ENCODE measurements around the gene GLDN.
"Not testable (repeated sequence)": the region's sequence is repeated elsewhere in the genome, so short reads cannot be mapped to it uniquely, and the experiment has no call there.

GLDN gene

GRCh38 chr15:51416129-51416528 is 74.7 kb downstream of the GLDN start:
- no peaks in the 10 kb centered on the region for H3K9me2 ChIP-seq (replicated peaks; ENCODE audit: insufficient read depth, low read length)
- no peak overlapping the region for H3K9ac ChIP-seq (ENCODE audit: low read length)
- no peaks in the 10 kb centered on the region for H3K9me3 ChIP-seq (replicated peaks; ENCODE audit: insufficient read depth, low read length)
- H3K27me3 ChIP-seq (replicated peaks; ENCODE audit: insufficient read depth, low read length), result no peaks in the 10 kb centered on the region
- no peaks in the 10 kb centered on the region for H3K79me2 ChIP-seq (ENCODE audit: low read length)
- H3K4me1 ChIP-seq (ENCODE audit: low read length), result no peaks in the 10 kb centered on the region
- TF ChIP-seq EZH2phosphoT487 (IDR thresholded peaks at IDR 0.05; ENCODE audit: low read length) (no peak), EZH2 (optimal IDR thresholded peaks at IDR 0.05; ENCODE audit: low read depth, low read length) (no peak), CTCF (IDR thresholded peaks at IDR 0.05; ENCODE audit: low read length) (no peak)
- no peaks in the 10 kb centered on the region for H3K36me3 ChIP-seq (replicated peaks; ENCODE audit: insufficient read depth, low read length)
- no peak for DNase-seq
- H4K20me1 ChIP-seq (ENCODE audit: insufficient read depth, low read length), result no peaks in the 10 kb centered on the region
- H3K27ac ChIP-seq (ENCODE audit: low read length), result no peak overlapping the region
- H3K4me2 ChIP-seq (ENCODE audit: low read depth, low read length), result no peak overlapping the region
- H3K4me3 ChIP-seq (ENCODE audit: low read length), result no peak overlapping the region
- no peak overlapping the region for H2AFZ ChIP-seq (ENCODE audit: low read length)
- no peaks in the 10 kb centered on the region for H3F3A ChIP-seq (ENCODE audit: insufficient read depth, low read length)

GRCh38 chr15:51423040-51423439 is 81.6 kb downstream of the GLDN start:
- not testable (repeated sequence) for DNase-seq; H3K9me3 ChIP-seq (replicated peaks; ENCODE audit: insufficient read depth, low read length); H3K9me2 ChIP-seq (replicated peaks; ENCODE audit: insufficient read depth, low read length); H3K4me3 ChIP-seq (ENCODE audit: low read length); H3K36me3 ChIP-seq (replicated peaks; ENCODE audit: insufficient read depth, low read length); H4K20me1 ChIP-seq (ENCODE audit: insufficient read depth, low read length); H3K27me3 ChIP-seq (replicated peaks; ENCODE audit: insufficient read depth, low read length); H2AFZ ChIP-seq (ENCODE audit: low read length); H3K27ac ChIP-seq (ENCODE audit: low read length); H3K79me2 ChIP-seq (ENCODE audit: low read length); H3K4me1 ChIP-seq (ENCODE audit: low read length); H3K4me2 ChIP-seq (ENCODE audit: low read depth, low read length); H3K9ac ChIP-seq (ENCODE audit: low read length); H3F3A ChIP-seq (ENCODE audit: insufficient read depth, low read length)

- no peaks in the 10 kb centered on the region for H3K79me2 ChIP-seq (ENCODE audit: low read length)
- H3K27me3 ChIP-seq (replicated peaks; ENCODE audit: insufficient read depth, low read length), result no peaks in the 10 kb centered on the region
- H3K9me3 ChIP-seq (replicated peaks; ENCODE audit: insufficient read depth, low read length), result no peaks in the 10 kb centered on the region
- no peak overlapping the region for H3K27ac ChIP-seq (ENCODE audit: low read length)
- H3K4me3 ChIP-seq (ENCODE audit: low read length), result no peak overlapping the region
- H4K20me1 ChIP-seq (ENCODE audit: insufficient read depth, low read length), result no peaks in the 10 kb centered on the region
- H3K9ac ChIP-seq (ENCODE audit: low read length), result no peak overlapping the region
- H3K9me2 ChIP-seq (replicated peaks; ENCODE audit: insufficient read depth, low read length), result no peaks in the 10 kb centered on the region
- no peak overlapping the region for H2AFZ ChIP-seq (ENCODE audit: low read length)
- H3K36me3 ChIP-seq (replicated peaks; ENCODE audit: insufficient read depth, low read length), result no peaks in the 10 kb centered on the region
- no peak overlapping the region for H3K4me2 ChIP-seq (ENCODE audit: low read depth, low read length)
- DNase-seq, result no peak
- H3F3A ChIP-seq (ENCODE audit: insufficient read depth, low read length), result no peaks in the 10 kb centered on the region
- no peaks in the 10 kb centered on the region for H3K4me1 ChIP-seq (ENCODE audit: low read length)
- TF ChIP-seq CTCF (IDR thresholded peaks at IDR 0.05; ENCODE audit: low read length), result no peak
- no peak for TF ChIP-seq EZH2phosphoT487 (IDR thresholded peaks at IDR 0.05; ENCODE audit: low read length)
- no peak for TF ChIP-seq EZH2 (optimal IDR thresholded peaks at IDR 0.05; ENCODE audit: low read depth, low read length)
Measured at GRCh38 chr15:51424780-51425179, 83.3 kb downstream of the GLDN start.

GRCh38 chr15:51425517-51426040 is 84.1 kb downstream of the GLDN start:
- Histone ChIP-seq H3K27me3 (replicated peaks; ENCODE audit: insufficient read depth, low read length) (no peaks in the 10 kb centered on the region), H3K27ac (ENCODE audit: low read length) (no peak overlapping the region), H3K9me2 (replicated peaks; ENCODE audit: insufficient read depth, low read length) (no peaks in the 10 kb centered on the region), H3K4me1 (ENCODE audit: low read length) (no peaks in the 10 kb centered on the region), H3K79me2 (ENCODE audit: low read length) (no peaks in the 10 kb centered on the region), H3K4me2 (ENCODE audit: low read depth, low read length) (no peak overlapping the region), H3K9me3 (replicated peaks; ENCODE audit: insufficient read depth, low read length) (no peaks in the 10 kb centered on the region), H3K4me3 (ENCODE audit: low read length) (no peak overlapping the region), H3K36me3 (replicated peaks; ENCODE audit: insufficient read depth, low read length) (no peaks in the 10 kb centered on the region), H2AFZ (ENCODE audit: low read length) (no peak overlapping the region), H4K20me1 (ENCODE audit: insufficient read depth, low read length) (no peaks in the 10 kb centered on the region), H3K9ac (ENCODE audit: low read length) (no peak overlapping the region), H3F3A (ENCODE audit: insufficient read depth, low read length) (no peaks in the 10 kb centered on the region)
- no peak for DNase-seq
- TF ChIP-seq EZH2 (optimal IDR thresholded peaks at IDR 0.05; ENCODE audit: low read depth, low read length), result no peak
- TF ChIP-seq EZH2phosphoT487 (IDR thresholded peaks at IDR 0.05; ENCODE audit: low read length), result no peak
- no peak for TF ChIP-seq CTCF (IDR thresholded peaks at IDR 0.05; ENCODE audit: low read length)
